Fibroblast of mammary gland (primary cell): ENCODE data around the gene UBE2D3.
A peak's percentile ranks its signal among the peaks of the same experiment; 100 is the strongest.
"Not testable (repeated sequence)": the region's sequence is repeated elsewhere in the genome, so short reads cannot be mapped to it uniquely, and the experiment has no call there.

Source experiments
- DNase-seq: peaks from one replicate; pipeline ENCODE4 v3.0.0-alpha.2; 2010; ENCODE audit warnings: low read depth
- H3K4me3 ChIP-seq: 2 replicates; pipeline ENCODE4 v1.5.1; 2011; ENCODE audit warnings: low read depth, mild to moderate bottlenecking, low read length, moderate library complexity; ENCODE audit not compliant: control insufficient read depth
- CTCF ChIP-seq: conservative IDR thresholded peaks from 2 replicates; pipeline ENCODE4 v1.5.1; 2011; ENCODE audit warnings: low read depth, low read length, inconsistent platforms; ENCODE audit not compliant: control insufficient read depth, insufficient read depth

Gene UBE2D3

GRCh38 chr4:102824398-102824797, 3.0 kb downstream of the UBE2D3 start:
- DNase-seq = no peak
- no peak for TF ChIP-seq CTCF
- peak overlapping the region; percentile 98 for H3K4me3 ChIP-seq

- DNase-seq = peak; percentile 35
- no peak for TF ChIP-seq CTCF
- peak overlapping the region; percentile 98 for H3K4me3 ChIP-seq
Measured at GRCh38 chr4:102823897-102824296, 3.5 kb downstream of the UBE2D3 start.

GRCh38 chr4:102823464-102823863, 3.9 kb downstream of the UBE2D3 start:
- no peak for DNase-seq
- no peak for TF ChIP-seq CTCF
- peak overlapping the region; percentile 98 for H3K4me3 ChIP-seq

DNA sequence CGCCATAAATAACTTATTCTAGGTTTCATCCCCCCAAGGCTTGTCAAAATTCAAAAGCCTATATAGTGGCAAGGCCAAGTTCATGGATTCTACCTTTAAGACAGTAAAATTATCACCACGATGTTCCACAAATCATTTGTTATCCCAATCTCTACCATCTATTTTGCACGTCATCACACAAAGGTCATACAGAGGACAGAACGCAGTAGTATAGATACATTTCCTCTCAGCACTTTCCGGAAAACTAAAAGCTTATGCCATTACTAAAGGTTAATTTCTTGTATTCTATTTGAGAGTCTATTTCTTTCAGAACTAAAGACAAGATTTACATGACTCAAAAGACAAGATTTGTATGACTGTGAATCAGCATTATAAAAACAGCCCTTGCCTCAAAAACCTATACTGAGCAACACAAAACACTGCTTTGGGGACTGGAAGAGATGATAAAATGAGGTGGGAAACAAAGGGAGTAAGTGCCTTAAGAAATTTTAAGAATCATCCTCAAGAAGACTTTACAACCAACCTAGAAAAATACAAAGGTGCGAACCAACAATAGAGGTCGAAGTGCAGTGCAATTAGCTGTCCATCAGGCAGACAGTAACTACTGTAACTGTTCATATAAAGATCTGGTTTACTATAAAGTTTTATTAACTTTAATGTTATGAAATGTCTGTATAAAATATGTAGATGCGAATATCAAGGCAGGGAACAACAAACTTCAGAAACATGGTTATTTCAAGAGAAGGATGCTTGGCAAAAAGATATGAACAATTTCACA, 7.6 kb downstream of the UBE2D3 start:
- no peak for TF ChIP-seq CTCF
- DNase-seq = peak; percentile 20
- no peak overlapping the region for H3K4me3 ChIP-seq

DNA sequence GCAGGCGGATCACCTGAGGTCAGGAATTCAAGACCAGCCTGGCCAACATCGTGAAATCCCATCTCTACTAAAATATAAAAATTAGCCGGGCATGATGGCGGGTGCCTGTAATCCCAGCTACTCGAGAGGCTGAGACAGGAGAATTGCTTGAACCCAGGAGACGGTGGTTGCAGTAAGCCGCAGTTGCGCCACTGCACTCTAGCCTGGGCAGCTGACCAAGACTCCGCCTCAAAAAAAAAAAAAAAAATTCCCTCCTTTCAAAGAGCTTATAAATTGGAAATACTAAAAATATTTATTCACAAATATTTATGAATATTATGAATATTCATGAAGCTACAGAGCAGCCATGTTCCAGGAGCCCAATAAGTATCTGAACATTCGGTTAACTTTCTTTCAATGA, 8.3 kb downstream of the UBE2D3 start:
- not testable (repeated sequence) for H3K4me3 ChIP-seq, DNase-seq

DNA sequence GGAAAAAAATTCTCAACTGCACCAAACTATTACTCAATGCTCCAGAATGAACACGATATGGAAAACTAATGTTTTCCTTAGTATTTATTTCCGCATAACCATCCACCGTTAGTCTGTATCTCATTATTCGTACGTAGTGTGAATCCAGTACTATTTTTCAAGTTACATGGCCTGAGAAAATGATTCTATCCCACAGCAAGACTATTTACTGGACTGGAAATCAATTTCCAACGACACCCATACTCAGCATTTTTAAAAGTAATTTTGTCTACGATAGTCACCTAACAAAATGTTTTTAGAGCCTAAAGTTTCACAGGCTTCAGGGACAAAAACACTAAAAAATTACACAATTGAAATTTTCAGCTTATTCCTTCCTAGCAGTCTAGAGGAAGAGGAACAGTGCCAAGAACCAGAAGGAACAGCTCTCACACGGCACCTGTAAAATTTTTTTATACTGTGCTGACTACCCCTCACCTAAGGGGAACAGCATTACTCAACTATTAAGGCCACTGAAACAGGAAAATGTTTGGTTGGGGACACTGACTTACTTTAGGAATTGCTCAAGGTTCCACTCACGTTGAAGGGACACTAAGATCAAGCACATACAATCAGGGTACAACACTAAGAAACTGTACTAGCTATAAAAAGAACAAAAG, 9.6 kb downstream of the UBE2D3 start:
- DNase-seq = no peak
- no peak for TF ChIP-seq CTCF
- H3K4me3 ChIP-seq = no peak overlapping the region

GRCh38 chr4:102817021-102817605, 10.2 kb downstream of the UBE2D3 start:
- no peak for TF ChIP-seq CTCF
- peak; percentile 32 for DNase-seq
- no peak overlapping the region for H3K4me3 ChIP-seq
